B cell (primary cell): ENCODE data around the gene C16orf92. TPM values are rescaled to one million over a fixed set of nuclear protein-coding genes. Genes with fewer than 3 reads are reported as not detected.

Experiments used
- ATAC-seq: fragments of 200-7000 bp; cut with Tn5 transposase; one replicate; pipeline ENCODE4 v1.10.0; 2021; ENCODE audit warnings: low read depth, mild to moderate bottlenecking, moderate number of reproducible peaks, moderate library complexity
- CTCF ChIA-PET: fragments of 350-600 bp; sonication (Branson Sonifier 250); formaldehyde crosslinking; loops from one replicate; lab custom pipeline; 2021; ENCODE audit warnings: antibody characterized with exemption, inconsistent platforms; lab: Charles Lee
- POLR2A ChIA-PET: fragments of 350-600 bp; sonication (Branson Sonifier 250); formaldehyde crosslinking; loops from one replicate; lab custom pipeline; 2021; ENCODE audit warnings: antibody characterized with exemption; lab: Charles Lee
- DNase-seq: peaks from one replicate; pipeline ENCODE4 v3.0.0; 2013
- H2AFZ ChIP-seq: 2 replicates; pipeline ENCODE4 v1.6.1; 2012; ENCODE audit warnings: mild to moderate bottlenecking, low read depth, low read length; ENCODE audit not compliant: insufficient read depth, poor library complexity, severe bottlenecking
- H3K27ac ChIP-seq, 2 donors: 1 replicate in 1 of 2; 2 replicates in 1 of 2; pipeline ENCODE4 v1.5.1; 2012 to 2013; ENCODE audit warnings: low read length in 2 of 2, mild to moderate bottlenecking in 2 of 2, moderate library complexity in 1 of 2
- H3K27me3 ChIP-seq, 4 experiments: fragments of 200-600 bp in 1 of 4; sonication (generic) in 1 of 4; replicated peaks in 1 of 4; 1 replicate in 2 of 4; 2 replicates in 2 of 4; pipeline versions ENCODE4 v1.6.1 to v1.7.0; 2013 to 2016; ENCODE audit warnings: low read length in 3 of 4, mild to moderate bottlenecking in 2 of 4, mixed read lengths in 1 of 4, moderate library complexity in 1 of 4; ENCODE audit not compliant: insufficient read depth in 4 of 4, control insufficient read depth in 3 of 4; ENCODE audit errors: control extremely low read depth in 1 of 4
- H3K36me3 ChIP-seq, 2 experiments: replicated peaks in 1 of 2; 1 replicate in 1 of 2; 2 replicates in 1 of 2; pipeline versions ENCODE4 v1.6.1 to v1.7.1; 2013; ENCODE audit warnings: low read length in 1 of 2; ENCODE audit not compliant: insufficient read depth in 2 of 2, control insufficient read depth in 1 of 2; ENCODE audit errors: control extremely low read depth in 1 of 2, extremely low read depth in 1 of 2
- H3K4me1 ChIP-seq, 2 donors: fragments of 200-600 bp in 1 of 2; sonication (generic) in 1 of 2; 1 replicate in 1 of 2; 2 replicates in 1 of 2; pipeline versions ENCODE4 v1.5.1 to v1.6.1; 2013 to 2017; ENCODE audit warnings: low read length in 2 of 2; ENCODE audit not compliant: control insufficient read depth in 2 of 2, insufficient read depth in 2 of 2
- H3K4me2 ChIP-seq: replicated peaks from 2 replicates; pipeline ENCODE3; 2012; ENCODE audit warnings: mild to moderate bottlenecking, low read depth, low read length; ENCODE audit not compliant: poor library complexity, severe bottlenecking
- H3K4me3 ChIP-seq, 5 experiments: fragments of 200-600 bp in 1 of 5; sonication (generic) in 1 of 5; 1 replicate in 3 of 5; 2 replicates in 2 of 5; pipeline versions ENCODE4 v1.5.1 to v1.7.0; 2011 to 2016; ENCODE audit warnings: low read length in 4 of 5, mild to moderate bottlenecking in 4 of 5, low read depth in 2 of 5, control low read depth in 1 of 5, moderate library complexity in 1 of 5; ENCODE audit not compliant: insufficient read depth in 1 of 5; ENCODE audit errors: control extremely low read depth in 1 of 5, extremely low read depth in 1 of 5
- H3K79me2 ChIP-seq: fragments of 200-600 bp; sonication (generic); one replicate; pipeline ENCODE4 v1.6.0; 2016; ENCODE audit warnings: low read length; ENCODE audit not compliant: control insufficient read depth, insufficient read depth
- H3K9ac ChIP-seq: fragments of 200-600 bp; sonication (generic); 2 replicates; pipeline ENCODE4 v1.6.1; 2017; ENCODE audit warnings: mild to moderate bottlenecking, low read length, moderate library complexity
- H3K9me3 ChIP-seq, 3 donors: one replicate each; pipeline versions ENCODE4 v1.6.1 to v1.7.1; 2013; ENCODE audit warnings: low read length in 2 of 3; ENCODE audit not compliant: control insufficient read depth in 2 of 3, insufficient read depth in 1 of 3; ENCODE audit errors: control extremely low read depth in 1 of 3
- H4K20me1 ChIP-seq: 2 replicates; pipeline ENCODE4 v1.6.0; 2012; ENCODE audit warnings: mild to moderate bottlenecking, low read length; ENCODE audit not compliant: insufficient read depth, control insufficient read depth, poor library complexity, severe bottlenecking
- H3K27ac Mint-ChIP-seq: one replicate; pipeline ENCODE4 v1.8.0; 2021; ENCODE audit warnings: mixed read lengths
- H3K27me3 Mint-ChIP-seq: one replicate; pipeline ENCODE4 v1.8.0; 2021; ENCODE audit warnings: mixed read lengths
- H3K4me1 Mint-ChIP-seq: one replicate; pipeline ENCODE4 v1.8.0; 2021; ENCODE audit warnings: mixed read lengths
- H3K4me3 Mint-ChIP-seq: one replicate; pipeline ENCODE4 v1.8.0; 2021; ENCODE audit warnings: mixed read lengths
- H3K9me3 Mint-ChIP-seq: one replicate; pipeline ENCODE4 v1.8.0; 2022; ENCODE audit warnings: mixed read lengths; ENCODE audit not compliant: insufficient read depth
- EZH2 ChIP-seq: IDR thresholded peaks from 2 replicates; pipeline ENCODE4 v1.6.1; 2012; ENCODE audit warnings: borderline replicate concordance, low read depth, mild to moderate bottlenecking, moderate library complexity, low read length; ENCODE audit not compliant: insufficient read depth, poor library complexity, severe bottlenecking
- WGBS: methylation state at CpG from one replicate; pipeline ENCODE4 v1.1.5; 2013; ENCODE audit warnings: missing lambda C conversion rate; ENCODE audit not compliant: insufficient coverage; 5-methylcytosine and 5-hydroxymethylcytosine counted together
- intact Hi-C: fragments of 100-400 bp; cut with micrococcal nuclease; formaldehyde crosslinking; loops from one replicate; pipeline ENCODE4 v1.10.0; 2022
- polyA plus RNA-seq: library from polyadenylated mRNA; depleted of rRNA; stranded (reverse); fragments of >200 nt; gene quantifications from 2 replicates; pipeline ENCODE4 v1.2.3, GENCODE V29; 2012
- total RNA-seq, 2 donors: library from RNA; stranded (reverse); fragments of 120-200 nt in 1 of 2; gene quantifications; 1 replicate in 1 of 2; 2 replicates in 1 of 2; pipeline versions ENCODE4 v1.2.3 to v1.2.4, GENCODE V29; 2013 to 2022
- TF ChIP-seq, protein P1 (sequence below): fragments of 200-600 bp; IDR thresholded peaks from one replicate; pipeline ENCODE4 v1.8.0; 2022; ENCODE audit warnings: antibody characterized with exemption, mild to moderate bottlenecking

The C16orf92 gene
- total and polyA plus RNA-seq, 2 donors (not counting 1 experiment from before 2014, with no cell fraction given): not detected

DNA sequence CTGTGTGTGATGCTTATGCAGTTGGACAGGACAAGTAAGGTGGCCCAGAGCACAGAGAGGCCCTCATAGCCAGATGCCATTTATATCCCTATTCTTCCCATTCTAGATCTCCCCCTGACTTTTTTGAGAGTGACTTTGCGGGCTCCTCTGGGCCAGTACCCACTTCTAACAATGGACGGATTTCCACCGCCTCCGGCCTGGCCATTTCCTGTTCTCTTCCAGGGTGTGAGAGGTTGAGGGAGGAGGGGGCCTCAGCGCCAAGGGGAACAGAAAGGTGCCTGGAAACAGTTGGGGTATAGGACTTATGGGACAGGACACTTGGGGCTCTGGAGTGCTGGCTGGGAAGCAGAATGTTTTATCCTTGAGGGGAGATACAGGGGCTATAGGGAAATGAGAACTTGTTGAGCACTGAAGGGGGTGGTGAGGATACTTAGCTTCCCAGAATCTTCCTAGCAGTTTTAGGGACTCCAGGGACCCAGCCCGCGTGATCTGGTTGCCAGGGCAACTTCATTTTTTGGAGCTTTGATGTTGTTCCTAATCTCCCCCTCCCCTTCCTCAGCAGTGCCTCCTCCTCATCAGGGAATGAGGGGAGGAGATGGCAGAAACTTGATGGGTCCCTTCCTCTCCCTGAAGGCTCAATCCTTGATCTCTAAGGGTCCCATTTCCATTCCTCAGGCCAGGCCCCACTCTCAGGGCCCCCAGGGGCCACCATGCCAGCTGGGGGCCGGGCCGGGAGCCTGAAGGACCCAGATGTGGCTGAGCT, 45.8 kb upstream of the C16orf92 start:
- H3K4me2 ChIP-seq: no peak overlapping the region
- 98% methylated on average over 6 of the region's 9 CpGs for WGBS
- Mint-ChIP-seq H3K4me3 (no peak overlapping the region), H3K9me3 (no peaks in the 10 kb centered on the region), H3K4me1 (peaks cover 36% of the 10 kb centered on the region), H3K27me3 (no peaks in the 10 kb centered on the region), H3K27ac (no peak overlapping the region)
- H3K27ac ChIP-seq: no peak overlapping the region
- ATAC-seq: no peak
- H3K9ac ChIP-seq: no peak overlapping the region
- H3K4me1 ChIP-seq: peaks cover 31 to 38% of the 10 kb centered on the region in 2 donors
- intact Hi-C loops: no loop called here
- ChIA-PET POLR2A (no interaction called here), CTCF (no interaction called here)
- H3K36me3 ChIP-seq: peaks cover 2 to 45% of the 10 kb centered on the region in 2 experiments
- peaks cover 41% of the 10 kb centered on the region for H3K79me2 ChIP-seq
- DNase-seq: no peak
- peaks cover 16% of the 10 kb centered on the region for H4K20me1 ChIP-seq
- TF ChIP-seq, protein P1, sequence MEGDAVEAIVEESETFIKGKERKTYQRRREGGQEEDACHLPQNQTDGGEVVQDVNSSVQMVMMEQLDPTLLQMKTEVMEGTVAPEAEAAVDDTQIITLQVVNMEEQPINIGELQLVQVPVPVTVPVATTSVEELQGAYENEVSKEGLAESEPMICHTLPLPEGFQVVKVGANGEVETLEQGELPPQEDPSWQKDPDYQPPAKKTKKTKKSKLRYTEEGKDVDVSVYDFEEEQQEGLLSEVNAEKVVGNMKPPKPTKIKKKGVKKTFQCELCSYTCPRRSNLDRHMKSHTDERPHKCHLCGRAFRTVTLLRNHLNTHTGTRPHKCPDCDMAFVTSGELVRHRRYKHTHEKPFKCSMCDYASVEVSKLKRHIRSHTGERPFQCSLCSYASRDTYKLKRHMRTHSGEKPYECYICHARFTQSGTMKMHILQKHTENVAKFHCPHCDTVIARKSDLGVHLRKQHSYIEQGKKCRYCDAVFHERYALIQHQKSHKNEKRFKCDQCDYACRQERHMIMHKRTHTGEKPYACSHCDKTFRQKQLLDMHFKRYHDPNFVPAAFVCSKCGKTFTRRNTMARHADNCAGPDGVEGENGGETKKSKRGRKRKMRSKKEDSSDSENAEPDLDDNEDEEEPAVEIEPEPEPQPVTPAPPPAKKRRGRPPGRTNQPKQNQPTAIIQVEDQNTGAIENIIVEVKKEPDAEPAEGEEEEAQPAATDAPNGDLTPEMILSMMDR: no peak
- no peaks in the 10 kb centered on the region for H3K9me3 ChIP-seq
- no peaks in the 10 kb centered on the region for H3K27me3 ChIP-seq
- H2AFZ ChIP-seq: no peak overlapping the region
- no peak overlapping the region for H3K4me3 ChIP-seq

DNA sequence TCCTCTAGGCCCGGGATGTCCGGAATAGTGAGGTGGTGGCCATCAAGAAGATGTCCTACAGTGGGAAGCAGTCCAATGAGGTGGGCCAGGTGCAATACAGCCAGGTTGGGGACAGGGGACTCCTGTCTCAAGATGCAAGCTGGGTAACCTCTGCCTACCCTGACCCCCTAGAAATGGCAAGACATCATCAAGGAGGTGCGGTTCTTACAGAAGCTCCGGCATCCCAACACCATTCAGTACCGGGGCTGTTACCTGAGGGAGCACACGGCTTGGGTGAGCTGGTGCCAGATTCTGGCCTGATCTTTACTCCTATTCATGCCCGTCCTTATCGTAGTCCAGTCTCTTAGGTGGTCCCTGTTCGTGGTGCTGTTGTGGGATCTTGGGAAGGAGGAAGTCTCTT, 44.9 kb upstream of the C16orf92 start:
- POLR2A ChIA-PET: interaction anchor here (0.6 kb wide), 1 partner anchor 317 kb away, joined by 4 read pairs; no protein-coding TSS in a partner anchor
- Histone ChIP-seq H3K27me3 (no peaks in the 10 kb centered on the region), H3K4me1 (peaks cover 27 to 33% of the 10 kb centered on the region in 2 donors), H3K79me2 (peaks cover 41% of the 10 kb centered on the region), H3K9me3 (no peaks in the 10 kb centered on the region), H3K4me3 (no peak overlapping the region), H3K36me3 (peaks cover 2 to 54% of the 10 kb centered on the region in 2 experiments), H2AFZ (no peak overlapping the region), H3K27ac (no peak overlapping the region), H3K9ac (no peak overlapping the region), H3K4me2 (no peak overlapping the region), H4K20me1 (peaks cover 16% of the 10 kb centered on the region)
- Mint-ChIP-seq H3K27ac (no peak overlapping the region), H3K27me3 (no peaks in the 10 kb centered on the region), H3K4me3 (no peak overlapping the region), H3K4me1 (peaks cover 32% of the 10 kb centered on the region), H3K9me3 (no peaks in the 10 kb centered on the region)
- ATAC-seq: no peak
- 96% methylated on average over 7 of the region's 9 CpGs for WGBS
- intact Hi-C loops: no loop called here
- DNase-seq: no peak
- TF ChIP-seq, protein P1: no peak
- no peak for TF ChIP-seq EZH2
- CTCF ChIA-PET: no interaction called here
